Right lobe of liver (tissue), 4 donors: Measurements from ENCODE around the gene SDHA.

Experiments used
- POLR2A ChIP-seq: fragments of 450-650 bp; IDR thresholded peaks from one replicate; pipeline ENCODE4 v1.6.1; 2017; ENCODE audit warnings: antibody characterized with exemption, mild to moderate bottlenecking
- TF ChIP-seq, protein P1 (sequence below), 4 donors: fragments of 200-600 bp in 3 of 4; fragments of 450-650 bp in 1 of 4; IDR thresholded peaks; one replicate each; pipeline versions ENCODE4 v1.5.1 to v1.8.0; 2016 to 2022; ENCODE audit warnings: antibody characterized with exemption in 4 of 4, mild to moderate bottlenecking in 2 of 4
- donor health status: DM: no; HTN: no; CAD: no.
- donor health status: DM: no; HTN: no; CAD: no.
- donor health status: DM: no; HTN: yes; CAD: no.

GRCh38 chr5:257148-257547 is 39.0 kb downstream of the SDHA start:
- TF ChIP-seq POLR2A = no peak
- TF ChIP-seq, protein P1, sequence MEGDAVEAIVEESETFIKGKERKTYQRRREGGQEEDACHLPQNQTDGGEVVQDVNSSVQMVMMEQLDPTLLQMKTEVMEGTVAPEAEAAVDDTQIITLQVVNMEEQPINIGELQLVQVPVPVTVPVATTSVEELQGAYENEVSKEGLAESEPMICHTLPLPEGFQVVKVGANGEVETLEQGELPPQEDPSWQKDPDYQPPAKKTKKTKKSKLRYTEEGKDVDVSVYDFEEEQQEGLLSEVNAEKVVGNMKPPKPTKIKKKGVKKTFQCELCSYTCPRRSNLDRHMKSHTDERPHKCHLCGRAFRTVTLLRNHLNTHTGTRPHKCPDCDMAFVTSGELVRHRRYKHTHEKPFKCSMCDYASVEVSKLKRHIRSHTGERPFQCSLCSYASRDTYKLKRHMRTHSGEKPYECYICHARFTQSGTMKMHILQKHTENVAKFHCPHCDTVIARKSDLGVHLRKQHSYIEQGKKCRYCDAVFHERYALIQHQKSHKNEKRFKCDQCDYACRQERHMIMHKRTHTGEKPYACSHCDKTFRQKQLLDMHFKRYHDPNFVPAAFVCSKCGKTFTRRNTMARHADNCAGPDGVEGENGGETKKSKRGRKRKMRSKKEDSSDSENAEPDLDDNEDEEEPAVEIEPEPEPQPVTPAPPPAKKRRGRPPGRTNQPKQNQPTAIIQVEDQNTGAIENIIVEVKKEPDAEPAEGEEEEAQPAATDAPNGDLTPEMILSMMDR (IDR thresholded peaks at IDR 0.05) = no peak
